ENCODE measurements around the gene CD320.
"Not testable (repeated sequence)": the region's sequence is repeated elsewhere in the genome, so short reads cannot be mapped to it uniquely, and the experiment has no call there.

The CD320 gene

GRCh38 chr19:8316351-8317125 is 8.4 kb upstream of the CD320 start:
- Histone ChIP-seq H3K27ac (peak overlapping the region in 7 of 11 experiments; percentile 6 to 68 (median 46); a peak in 12 of 22 replicates), H3K4me2 (peak overlapping the region; percentile 1 to 83 (median 66); a peak in 18 of 22 replicates), H4K20me1 (peaks cover 0 to 36% (median 6%) of the 10 kb centered on the region in 11 experiments; a peak in 12 of 22 replicates), H3K4me1 (peaks cover 28 to 52% (median 45%) of the 10 kb centered on the region in 10 experiments), H3K4me3 (no peak overlapping the region), H3K36me3 (peaks cover 45 to 63% (median 52%) of the 10 kb centered on the region in 11 experiments), H3K27me3 (no peaks in the 10 kb centered on the region), H3K9ac (peak overlapping the region in 8 of 11 experiments; percentile 4 to 59 (median 46); a peak in 14 of 22 replicates), H3K9me3 (replicated peaks in 1 of 11) (no peaks in the 10 kb centered on the region)
- TF ChIP-seq Cebpa-rat (IDR thresholded peaks at IDR 0.05), result 0 out of 22 replicates have a peak, but pooled peaks of 1 of the 11 experiments have one; percentile 3

- H3K36me3 ChIP-seq, result peaks cover 59 to 77% (median 67%) of the 10 kb centered on the region in 11 experiments
- not testable (repeated sequence) for H3K4me2 ChIP-seq; H3K9ac ChIP-seq; H3K4me3 ChIP-seq; H3K9me3 ChIP-seq (replicated peaks in 1 of 11); H3K27me3 ChIP-seq; H3K27ac ChIP-seq
- peaks cover 25 to 49% (median 41%) of the 10 kb centered on the region in 10 experiments for H3K4me1 ChIP-seq
- peaks cover 0 to 39% (median 6%) of the 10 kb centered on the region in 11 experiments; a peak in 9 of 22 replicates for H4K20me1 ChIP-seq
Measured at GRCh38 chr19:8314981-8315640, 7.0 kb upstream of the CD320 start.

- Histone ChIP-seq H3K4me3 (no peak overlapping the region), H3K9ac (peak overlapping the region in 1 of 11 experiments; percentile 37; a peak in 3 of 22 replicates), H3K4me2 (peak overlapping the region in 3 of 11 experiments; percentile 23 to 46 (median 34); a peak in 4 of 22 replicates), H3K27ac (no peak overlapping the region), H3K27me3 (peaks cover 0 to 14% (median 0%) of the 10 kb centered on the region in 11 experiments; a peak in 4 of 22 replicates), H4K20me1 (peaks cover 1 to 55% (median 11%) of the 10 kb centered on the region in 11 experiments; a peak in 16 of 22 replicates), H3K36me3 (peaks cover 64 to 80% (median 74%) of the 10 kb centered on the region in 11 experiments), H3K4me1 (peaks cover 19 to 46% (median 31%) of the 10 kb centered on the region in 10 experiments), H3K9me3 (replicated peaks in 1 of 11) (no peaks in the 10 kb centered on the region)
- no peak for TF ChIP-seq Cebpa-rat (IDR thresholded peaks at IDR 0.05)
Measured at GRCh38 chr19:8311461-8312260, 3.5 kb upstream of the CD320 start.

- Histone ChIP-seq H4K20me1 (peaks cover 0 to 61% (median 21%) of the 10 kb centered on the region in 11 experiments; a peak in 17 of 22 replicates), H3K4me1 (peaks cover 19 to 50% (median 37%) of the 10 kb centered on the region in 10 experiments), H3K4me2 (no peak overlapping the region), H3K9me3 (replicated peaks in 1 of 11) (no peaks in the 10 kb centered on the region), H3K4me3 (no peak overlapping the region), H3K27me3 (peaks cover 0 to 25% (median 0%) of the 10 kb centered on the region in 11 experiments; a peak in 4 of 22 replicates), H3K27ac (no peak overlapping the region), H3K9ac (no peak overlapping the region), H3K36me3 (peaks cover 53 to 78% (median 67%) of the 10 kb centered on the region in 11 experiments)
- TF ChIP-seq Cebpa-rat (IDR thresholded peaks at IDR 0.05), result no peak
Measured at GRCh38 chr19:8310342-8311055, 2.3 kb upstream of the CD320 start.

- H3K9ac ChIP-seq, result peak overlapping the region in 7 of 11 experiments; percentile 63 to 96 (median 91); a peak in 12 of 22 replicates
- peak overlapping the region; percentile 53 to 85 (median 68) for H3K4me3 ChIP-seq
- peak overlapping the region in 2 of 11 experiments; percentile 89 to 96; a peak in 2 of 22 replicates for H3K27ac ChIP-seq
Measured at GRCh38 chr19:8308891-8309291, 733 bp upstream of the CD320 start.

GRCh38 chr19:8307400-8307964 is 676 bp downstream of the CD320 start:
- Histone ChIP-seq H3K36me3 (peaks cover 30 to 76% (median 65%) of the 10 kb centered on the region in 11 experiments), H3K9ac (peak overlapping the region; percentile 63 to 96 (median 84); a peak in 21 of 22 replicates), H3K9me3 (replicated peaks in 1 of 11) (no peaks in the 10 kb centered on the region), H3K4me2 (peak overlapping the region; percentile 91 to 100 (median 98)), H3K4me3 (peak overlapping the region; percentile 53 to 85 (median 68)), H4K20me1 (peaks cover 0 to 84% (median 49%) of the 10 kb centered on the region in 11 experiments; a peak in 20 of 22 replicates), H3K4me1 (peaks cover 19 to 71% (median 54%) of the 10 kb centered on the region in 10 experiments), H3K27ac (peak overlapping the region in 10 of 11 experiments; percentile 53 to 96 (median 86); a peak in 18 of 22 replicates), H3K27me3 (peaks cover 0 to 55% (median 0%) of the 10 kb centered on the region in 11 experiments; a peak in 4 of 22 replicates)
- TF ChIP-seq Cebpa-rat (IDR thresholded peaks at IDR 0.05), result no peak

More at GRCh38 chr19:8308891-8309291, 733 bp upstream of the CD320 start:
- H4K20me1 ChIP-seq, result peaks cover 0 to 75% (median 35%) of the 10 kb centered on the region in 11 experiments; a peak in 20 of 22 replicates
- no peak for TF ChIP-seq Cebpa-rat (IDR thresholded peaks at IDR 0.05)
- H3K36me3 ChIP-seq, result peaks cover 36 to 76% (median 67%) of the 10 kb centered on the region in 11 experiments
- peaks cover 0 to 41% (median 0%) of the 10 kb centered on the region in 11 experiments; a peak in 4 of 22 replicates for H3K27me3 ChIP-seq
- H3K4me1 ChIP-seq, result peaks cover 19 to 65% (median 49%) of the 10 kb centered on the region in 10 experiments
- peak overlapping the region; percentile 91 to 100 (median 98) for H3K4me2 ChIP-seq
- H3K9me3 ChIP-seq (replicated peaks in 1 of 11), result no peaks in the 10 kb centered on the region

All from BLaER1 treated with 17β-estradiol and CSF1 and Interleukin-3, amounts not matched to agents 10 nM and 100 nM (cell line).